Mesothelial cell of epicardium (in vitro differentiated cells): Measurements from ENCODE around the gene PTOV1. TPM values are rescaled to one million over a fixed set of nuclear protein-coding genes. Genes with fewer than 3 reads are reported as not detected.

Experiments
- DNase-seq, 2 experiments: peaks; one replicate each; pipeline ENCODE4 v3.0.0; 2021; ENCODE audit warnings: low spot score in 2 of 2; ENCODE audit not compliant: unreplicated experiment in 2 of 2
- H3K27ac Mint-ChIP-seq: 2 replicates; pipeline ENCODE4 v1.8.0; 2021; ENCODE audit warnings: mixed read lengths
- H3K27me3 Mint-ChIP-seq: 2 replicates; pipeline ENCODE4 v1.8.0; 2021; ENCODE audit warnings: low read depth, mixed read lengths
- H3K36me3 Mint-ChIP-seq: 2 replicates; pipeline ENCODE4 v1.8.0; 2021; ENCODE audit warnings: mixed read lengths
- H3K4me1 Mint-ChIP-seq: 2 replicates; pipeline ENCODE4 v1.8.0; 2021; ENCODE audit warnings: mixed read lengths
- H3K4me3 Mint-ChIP-seq: 2 replicates; pipeline ENCODE4 v1.8.0; 2021; ENCODE audit warnings: mild to moderate bottlenecking, moderate library complexity, mixed read lengths
- H3K9me3 Mint-ChIP-seq: 2 replicates; pipeline ENCODE4 v1.8.0; 2021; ENCODE audit warnings: mixed read lengths
- total RNA-seq: library from RNA; stranded (reverse); gene quantifications from 3 replicates; pipeline ENCODE4 v1.2.1, GENCODE V29; 2021
- TF ChIP-seq, protein P1 (sequence below): fragments of 200-600 bp; sonication (generic); IDR thresholded peaks from one replicate; pipeline ENCODE4 v1.5.0; 2021; ENCODE audit warnings: antibody characterized with exemption; ENCODE audit not compliant: unreplicated experiment

PTOV1 gene
- total RNA-seq, 1 donor from 2014 or later: 431 TPM

DNA sequence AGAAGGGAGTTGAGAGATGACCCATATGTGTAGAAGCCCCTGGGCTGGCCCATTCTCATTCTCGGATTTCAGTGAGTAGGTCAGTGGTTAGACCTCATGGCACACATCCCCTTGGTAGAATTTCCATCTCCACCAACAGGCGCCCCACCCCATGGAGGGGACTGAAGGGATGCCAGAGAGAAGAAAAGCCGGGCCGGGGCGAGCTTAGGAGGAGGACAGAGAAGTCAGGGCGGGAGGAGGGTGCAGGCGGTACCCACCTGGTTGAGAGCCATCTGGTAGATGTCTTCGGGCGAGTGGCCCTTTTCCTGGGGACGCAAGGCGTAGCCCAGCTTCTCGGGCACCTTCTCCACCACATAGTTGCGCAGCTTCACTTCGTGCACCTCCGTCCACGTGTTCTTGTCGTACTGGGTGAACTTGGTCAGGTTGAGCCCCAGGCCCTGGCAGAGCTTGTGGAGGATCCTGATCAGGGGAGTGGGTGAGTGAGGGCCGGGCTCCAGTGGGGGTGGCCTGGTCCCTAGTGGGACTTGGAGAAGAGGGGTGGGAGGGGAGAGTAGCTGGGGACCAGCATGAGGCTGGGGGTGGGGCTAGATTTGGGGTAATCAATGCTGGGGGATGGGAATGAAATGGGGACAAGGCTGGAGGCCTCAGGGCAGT lies 43.2 kb downstream of the PTOV1 start:
- peaks cover 39% of the 10 kb centered on the region for H3K27me3 Mint-ChIP-seq
- no peak overlapping the region for H3K27ac Mint-ChIP-seq
- TF ChIP-seq, protein P1, sequence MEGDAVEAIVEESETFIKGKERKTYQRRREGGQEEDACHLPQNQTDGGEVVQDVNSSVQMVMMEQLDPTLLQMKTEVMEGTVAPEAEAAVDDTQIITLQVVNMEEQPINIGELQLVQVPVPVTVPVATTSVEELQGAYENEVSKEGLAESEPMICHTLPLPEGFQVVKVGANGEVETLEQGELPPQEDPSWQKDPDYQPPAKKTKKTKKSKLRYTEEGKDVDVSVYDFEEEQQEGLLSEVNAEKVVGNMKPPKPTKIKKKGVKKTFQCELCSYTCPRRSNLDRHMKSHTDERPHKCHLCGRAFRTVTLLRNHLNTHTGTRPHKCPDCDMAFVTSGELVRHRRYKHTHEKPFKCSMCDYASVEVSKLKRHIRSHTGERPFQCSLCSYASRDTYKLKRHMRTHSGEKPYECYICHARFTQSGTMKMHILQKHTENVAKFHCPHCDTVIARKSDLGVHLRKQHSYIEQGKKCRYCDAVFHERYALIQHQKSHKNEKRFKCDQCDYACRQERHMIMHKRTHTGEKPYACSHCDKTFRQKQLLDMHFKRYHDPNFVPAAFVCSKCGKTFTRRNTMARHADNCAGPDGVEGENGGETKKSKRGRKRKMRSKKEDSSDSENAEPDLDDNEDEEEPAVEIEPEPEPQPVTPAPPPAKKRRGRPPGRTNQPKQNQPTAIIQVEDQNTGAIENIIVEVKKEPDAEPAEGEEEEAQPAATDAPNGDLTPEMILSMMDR: no peak
- no peak overlapping the region for H3K4me3 Mint-ChIP-seq
- no peaks in the 10 kb centered on the region for H3K36me3 Mint-ChIP-seq
- peaks cover 21% of the 10 kb centered on the region for H3K4me1 Mint-ChIP-seq
- DNase-seq: no peak
- no peaks in the 10 kb centered on the region for H3K9me3 Mint-ChIP-seq

DNA sequence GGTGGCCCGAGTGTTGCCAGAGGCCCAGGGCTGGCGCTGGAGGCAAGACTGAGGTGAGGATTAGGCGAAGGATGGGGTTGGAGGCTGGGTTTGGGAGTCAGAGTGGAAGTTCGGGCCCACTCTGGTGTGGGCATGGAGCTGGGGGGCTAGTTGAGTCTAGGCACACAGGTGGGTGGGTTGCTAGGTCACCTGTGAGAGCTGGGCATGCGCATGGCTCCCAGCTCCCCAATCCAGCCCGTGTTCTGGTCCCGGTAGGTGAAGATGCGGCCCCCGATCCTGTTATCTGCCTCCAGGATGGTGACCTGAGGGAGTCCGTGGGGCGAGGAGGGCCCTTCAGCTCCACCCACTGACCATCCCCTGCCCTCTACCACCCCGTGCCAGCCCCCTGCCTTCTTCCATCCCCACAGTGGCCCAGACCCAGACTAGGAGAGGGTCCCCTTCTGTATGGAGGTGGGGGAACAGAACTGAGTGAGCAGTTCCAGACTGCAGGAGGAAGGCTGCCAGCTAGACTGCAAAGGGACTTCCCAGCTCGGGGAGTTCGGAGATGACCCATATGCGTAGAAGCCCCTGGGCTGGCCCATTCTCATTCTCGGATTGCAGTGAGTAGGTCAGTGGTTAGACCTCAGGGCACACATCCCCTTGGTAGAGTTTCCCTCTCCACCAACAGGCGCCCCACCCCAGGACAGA lies 44.1 kb downstream of the PTOV1 start:
- Mint-ChIP-seq H3K9me3 (no peaks in the 10 kb centered on the region), H3K4me1 (peaks cover 21% of the 10 kb centered on the region), H3K27ac (no peak overlapping the region), H3K4me3 (no peak overlapping the region), H3K36me3 (no peaks in the 10 kb centered on the region), H3K27me3 (peaks cover 36% of the 10 kb centered on the region)
- no peak for DNase-seq
- TF ChIP-seq, protein P1: no peak

DNA sequence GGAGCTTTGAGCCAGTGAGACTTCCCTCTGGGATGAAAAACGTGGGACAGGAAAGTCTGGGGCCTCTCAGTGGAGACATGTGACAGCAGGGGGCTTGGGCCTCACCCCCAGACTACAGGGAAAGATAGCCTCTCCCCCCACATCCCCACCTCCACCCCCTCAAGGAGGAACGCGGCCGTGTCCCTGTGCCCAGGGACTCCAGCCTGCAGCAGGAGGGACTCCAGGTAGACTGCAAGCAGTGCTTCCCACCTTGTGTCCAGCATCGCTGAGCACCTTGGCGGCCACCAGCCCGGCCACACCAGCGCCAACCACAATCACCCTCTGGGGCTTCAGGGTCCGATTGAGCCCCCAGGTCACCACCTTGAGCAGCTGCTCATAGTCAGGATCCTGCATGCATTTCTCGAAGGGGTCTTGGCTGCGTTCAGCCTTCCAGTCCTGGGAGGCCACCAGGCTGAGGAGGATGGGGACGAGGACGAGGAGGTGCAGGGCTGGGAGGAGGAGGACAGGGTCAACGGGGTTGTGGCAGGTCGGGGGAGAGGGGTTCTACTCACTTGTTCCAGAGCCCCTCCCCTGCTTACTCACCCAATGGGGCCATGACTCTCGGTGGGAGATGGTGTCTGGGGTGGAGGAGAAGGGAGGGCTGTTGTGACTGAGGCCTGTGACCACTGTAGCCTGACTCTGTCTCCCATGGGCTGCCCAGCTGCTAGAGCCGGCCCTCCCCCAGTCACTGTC lies 44.8 kb downstream of the PTOV1 start:
- Mint-ChIP-seq H3K4me3 (no peak overlapping the region), H3K36me3 (no peaks in the 10 kb centered on the region), H3K27ac (no peak overlapping the region), H3K4me1 (peaks cover 19% of the 10 kb centered on the region), H3K27me3 (peaks cover 31% of the 10 kb centered on the region), H3K9me3 (no peaks in the 10 kb centered on the region)
- no peak for DNase-seq
- TF ChIP-seq, protein P1: no peak

DNA sequence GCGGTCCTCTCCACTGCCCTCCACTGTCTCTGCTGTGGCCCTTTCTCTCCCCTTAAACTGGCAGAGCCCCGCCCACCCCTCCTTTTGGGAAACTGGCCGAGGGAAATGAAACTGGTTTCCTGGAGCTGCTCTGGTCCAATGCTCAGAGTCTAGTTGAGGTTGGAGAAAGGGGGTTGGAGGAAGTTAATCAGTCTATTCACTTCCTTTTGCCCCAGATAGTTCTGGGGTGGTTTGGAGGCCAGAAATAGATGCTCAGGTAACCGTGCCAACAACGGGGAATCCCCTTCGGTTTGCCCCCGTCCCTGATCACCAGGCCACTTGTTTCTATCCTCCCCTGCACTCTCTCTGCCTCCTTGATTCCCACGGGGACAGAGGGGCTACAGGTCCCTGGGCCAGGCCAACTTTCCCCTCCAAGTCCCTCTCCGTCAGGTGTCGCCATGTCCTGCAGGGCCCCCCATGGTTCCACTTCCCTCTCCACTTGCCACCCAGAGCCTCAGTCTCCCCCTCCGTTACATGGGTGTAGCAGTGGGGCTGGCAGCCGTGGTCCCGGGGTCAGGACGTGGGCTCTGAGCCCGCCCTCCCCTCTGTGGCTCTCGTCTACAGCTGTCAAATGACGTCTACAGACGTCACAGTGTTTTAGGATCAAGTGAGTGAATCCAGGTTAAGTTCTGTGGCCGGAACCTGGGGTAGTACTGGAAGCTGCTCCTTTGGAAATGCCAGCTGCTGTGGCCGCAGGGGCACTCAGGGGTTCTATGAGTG lies 46.1 kb downstream of the PTOV1 start, which contains the start of gene IL4I1:
Gene IL4I1 (minus strand): TSS at position 25 of the 759 bp plus-strand sequence. CDS start 727 bp downstream, outside the sequence.
- Mint-ChIP-seq H3K27me3 (peaks cover 20% of the 10 kb centered on the region), H3K4me1 (peaks cover 15% of the 10 kb centered on the region), H3K9me3 (no peaks in the 10 kb centered on the region), H3K27ac (peak within 1 kb of the TSS; percentile 82), H3K36me3 (no peaks in the 10 kb centered on the region), H3K4me3 (no peak within 1 kb of the TSS)
- no peak for DNase-seq
- TF ChIP-seq, protein P1: no peak

DNA sequence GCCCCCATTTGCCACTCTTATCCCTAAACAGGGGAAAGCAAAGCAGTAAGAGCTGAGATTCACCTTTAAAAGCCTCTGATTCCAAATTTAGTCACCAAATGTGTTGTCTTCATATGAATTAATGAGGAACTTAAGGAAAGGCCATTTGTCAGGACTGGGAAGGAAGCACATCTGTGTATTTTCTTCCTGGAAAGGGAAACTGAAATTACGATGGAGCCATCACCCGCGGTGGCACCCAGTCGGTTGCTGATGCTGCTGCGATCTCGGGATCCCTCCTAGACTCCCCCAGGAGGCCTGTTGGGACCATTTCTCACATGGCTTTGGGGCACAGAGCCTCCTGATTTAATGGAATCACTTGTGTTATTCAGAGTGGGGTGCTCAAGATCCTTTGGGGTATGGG lies 53.2 kb downstream of the PTOV1 start:
- no peak overlapping the region for H3K27ac Mint-ChIP-seq
- peaks cover 16% of the 10 kb centered on the region for H3K36me3 Mint-ChIP-seq
- DNase-seq: no peak
- H3K9me3 Mint-ChIP-seq: no peaks in the 10 kb centered on the region
- H3K4me3 Mint-ChIP-seq: no peak overlapping the region
- H3K4me1 Mint-ChIP-seq: no peaks in the 10 kb centered on the region
- no peaks in the 10 kb centered on the region for H3K27me3 Mint-ChIP-seq
- TF ChIP-seq, protein P1: no peak
